Ishikawa (cell line): ENCODE results near the gene SMARCB1.

Source experiments
- CEBPB ChIP-seq: IDR thresholded peaks from 2 replicates; pipeline ENCODE4 v1.6.1; 2012
- CREB1 ChIP-seq: IDR thresholded peaks from 2 replicates; pipeline ENCODE4 v1.6.1; 2012; ENCODE audit warnings: low read depth
- EGR1 ChIP-seq: IDR thresholded peaks from 2 replicates; pipeline ENCODE4 v1.6.1; 2012
- EP300 ChIP-seq: IDR thresholded peaks from 2 replicates; pipeline ENCODE4 v1.6.1; 2012; ENCODE audit warnings: borderline replicate concordance
- FOXM1 ChIP-seq: IDR thresholded peaks from 2 replicates; pipeline ENCODE4 v1.6.1; 2012; ENCODE audit warnings: low read depth, borderline replicate concordance
- NFIC ChIP-seq: IDR thresholded peaks from 2 replicates; pipeline ENCODE4 v1.6.1; 2012
- RAD21 ChIP-seq: IDR thresholded peaks from 2 replicates; pipeline ENCODE4 v1.6.1; 2012; ENCODE audit warnings: low read depth
- TAF1 ChIP-seq: IDR thresholded peaks from 2 replicates; pipeline ENCODE4 v1.6.1; 2012; ENCODE audit warnings: low read depth, mild to moderate bottlenecking
- TCF12 ChIP-seq: IDR thresholded peaks from 2 replicates; pipeline ENCODE4 v1.6.1; 2012; ENCODE audit warnings: low read depth
- TEAD4 ChIP-seq: IDR thresholded peaks from 2 replicates; pipeline ENCODE4 v1.6.1; 2012
- YY1 ChIP-seq: IDR thresholded peaks from 2 replicates; pipeline ENCODE4 v1.6.1; 2012; ENCODE audit warnings: low read depth
- ZBTB7A ChIP-seq: IDR thresholded peaks from 2 replicates; pipeline ENCODE4 v1.6.1; 2012; ENCODE audit warnings: low read depth
- TF ChIP-seq, protein P1 (sequence below): IDR thresholded peaks from 2 replicates; pipeline ENCODE4 v1.6.1; 2012
- TF ChIP-seq, protein P2 (sequence below): IDR thresholded peaks from 2 replicates; pipeline ENCODE4 v1.6.1; 2012; ENCODE audit warnings: low read depth, mild to moderate bottlenecking
- TF ChIP-seq, protein P3 (sequence below): IDR thresholded peaks from 2 replicates; pipeline ENCODE4 v1.6.1; 2012

Gene SMARCB1

DNA sequence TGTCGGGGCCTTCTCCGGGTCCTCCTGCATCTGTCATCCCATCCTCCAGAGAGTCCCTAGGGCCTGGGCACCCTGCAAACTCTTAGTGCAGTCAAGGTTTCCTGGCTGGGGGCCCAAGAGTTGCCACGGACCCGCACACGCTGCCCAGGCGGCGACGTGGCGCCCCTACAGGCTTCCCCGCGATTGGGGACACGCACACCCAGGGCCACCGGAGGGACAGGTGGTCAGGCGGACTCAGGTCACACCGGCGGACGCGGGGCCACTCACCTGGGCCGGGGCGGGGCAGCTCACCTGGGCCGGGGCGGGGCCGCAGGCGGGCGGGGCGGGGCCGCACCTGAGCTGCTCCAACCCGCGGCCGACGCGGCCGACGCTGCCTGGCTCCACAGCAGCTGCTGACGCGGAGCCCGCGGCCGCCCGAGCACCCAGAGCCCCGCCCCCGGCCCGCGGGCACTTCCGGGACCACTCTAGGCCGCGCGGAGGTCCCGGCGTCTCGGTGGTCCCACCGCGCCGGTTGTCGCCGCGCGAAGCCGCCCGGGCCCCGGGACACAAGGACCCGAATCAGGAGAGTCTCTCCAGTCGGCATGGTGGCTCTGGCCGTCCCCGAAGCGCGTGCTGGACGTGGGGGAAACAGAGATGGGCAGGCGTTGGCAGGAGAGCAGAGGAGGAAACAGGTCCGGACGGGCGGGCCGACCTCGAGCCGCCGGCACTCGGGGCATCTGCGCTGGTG, 35.9 kb upstream of the SMARCB1 start, which contains the start of gene ZNF70:
Gene ZNF70, minus strand, starts transcription at position 399 of the 727 bp plus-strand sequence. CDS start 5,972 bp downstream, outside the sequence.
- peak; percentile 49; the same call in 1 of the 2 replicates for TF ChIP-seq ZBTB7A
- TF ChIP-seq TCF12, result peak; percentile 13; the same call in 1 of the 2 replicates
- TF ChIP-seq TAF1, result no peak; the same call in none of the 2 replicates
- TF ChIP-seq, protein P1, sequence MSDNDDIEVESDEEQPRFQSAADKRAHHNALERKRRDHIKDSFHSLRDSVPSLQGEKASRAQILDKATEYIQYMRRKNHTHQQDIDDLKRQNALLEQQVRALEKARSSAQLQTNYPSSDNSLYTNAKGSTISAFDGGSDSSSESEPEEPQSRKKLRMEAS, result peak; percentile 39; the same call in 1 of the 2 replicates
- TF ChIP-seq, protein P2, sequence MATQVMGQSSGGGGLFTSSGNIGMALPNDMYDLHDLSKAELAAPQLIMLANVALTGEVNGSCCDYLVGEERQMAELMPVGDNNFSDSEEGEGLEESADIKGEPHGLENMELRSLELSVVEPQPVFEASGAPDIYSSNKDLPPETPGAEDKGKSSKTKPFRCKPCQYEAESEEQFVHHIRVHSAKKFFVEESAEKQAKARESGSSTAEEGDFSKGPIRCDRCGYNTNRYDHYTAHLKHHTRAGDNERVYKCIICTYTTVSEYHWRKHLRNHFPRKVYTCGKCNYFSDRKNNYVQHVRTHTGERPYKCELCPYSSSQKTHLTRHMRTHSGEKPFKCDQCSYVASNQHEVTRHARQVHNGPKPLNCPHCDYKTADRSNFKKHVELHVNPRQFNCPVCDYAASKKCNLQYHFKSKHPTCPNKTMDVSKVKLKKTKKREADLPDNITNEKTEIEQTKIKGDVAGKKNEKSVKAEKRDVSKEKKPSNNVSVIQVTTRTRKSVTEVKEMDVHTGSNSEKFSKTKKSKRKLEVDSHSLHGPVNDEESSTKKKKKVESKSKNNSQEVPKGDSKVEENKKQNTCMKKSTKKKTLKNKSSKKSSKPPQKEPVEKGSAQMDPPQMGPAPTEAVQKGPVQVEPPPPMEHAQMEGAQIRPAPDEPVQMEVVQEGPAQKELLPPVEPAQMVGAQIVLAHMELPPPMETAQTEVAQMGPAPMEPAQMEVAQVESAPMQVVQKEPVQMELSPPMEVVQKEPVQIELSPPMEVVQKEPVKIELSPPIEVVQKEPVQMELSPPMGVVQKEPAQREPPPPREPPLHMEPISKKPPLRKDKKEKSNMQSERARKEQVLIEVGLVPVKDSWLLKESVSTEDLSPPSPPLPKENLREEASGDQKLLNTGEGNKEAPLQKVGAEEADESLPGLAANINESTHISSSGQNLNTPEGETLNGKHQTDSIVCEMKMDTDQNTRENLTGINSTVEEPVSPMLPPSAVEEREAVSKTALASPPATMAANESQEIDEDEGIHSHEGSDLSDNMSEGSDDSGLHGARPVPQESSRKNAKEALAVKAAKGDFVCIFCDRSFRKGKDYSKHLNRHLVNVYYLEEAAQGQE, result no peak
- TF ChIP-seq NFIC, result 0 out of 2 replicates have a peak, but pooled peaks have one; percentile 19

DNA sequence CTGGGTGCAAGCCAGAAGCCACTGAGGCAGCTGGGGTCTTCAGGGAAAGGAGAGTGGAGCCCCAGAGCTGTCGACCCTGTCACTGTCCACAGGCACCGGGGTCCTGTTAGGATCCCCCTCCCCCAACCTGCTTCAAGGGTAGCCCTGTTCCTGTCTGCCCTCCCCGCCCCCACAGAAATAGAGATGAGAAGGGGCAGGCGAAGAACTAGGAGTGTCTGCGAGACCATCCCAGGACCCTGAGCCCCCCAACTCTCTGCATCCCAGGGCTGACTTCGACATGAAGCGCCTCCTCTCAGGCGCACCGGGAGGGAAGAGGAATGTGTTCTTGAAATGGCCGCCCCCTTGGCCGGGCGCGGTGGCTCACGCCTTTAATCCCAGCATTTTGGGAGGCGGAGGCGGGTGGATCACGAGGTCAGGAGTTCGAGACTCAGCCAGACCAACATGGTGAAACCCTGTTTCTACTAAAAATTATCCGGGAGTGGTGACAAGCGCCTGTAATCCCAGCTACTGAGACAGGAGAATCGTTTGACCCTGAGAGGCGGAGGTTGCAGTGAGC, 35.2 kb upstream of the SMARCB1 start:
- TF ChIP-seq, protein P1, result no peak; the same call in 1 of the 2 replicates
- TF ChIP-seq RAD21, result no peak
- no peak for TF ChIP-seq NFIC
- TF ChIP-seq TAF1, result peak; percentile 19; the same call in 1 of the 2 replicates
- no peak for TF ChIP-seq TEAD4
- TF ChIP-seq EGR1, result no peak
- TF ChIP-seq, protein P2, result no peak
- no peak for TF ChIP-seq YY1
- TF ChIP-seq CEBPB, result no peak
- TF ChIP-seq, protein P3, sequence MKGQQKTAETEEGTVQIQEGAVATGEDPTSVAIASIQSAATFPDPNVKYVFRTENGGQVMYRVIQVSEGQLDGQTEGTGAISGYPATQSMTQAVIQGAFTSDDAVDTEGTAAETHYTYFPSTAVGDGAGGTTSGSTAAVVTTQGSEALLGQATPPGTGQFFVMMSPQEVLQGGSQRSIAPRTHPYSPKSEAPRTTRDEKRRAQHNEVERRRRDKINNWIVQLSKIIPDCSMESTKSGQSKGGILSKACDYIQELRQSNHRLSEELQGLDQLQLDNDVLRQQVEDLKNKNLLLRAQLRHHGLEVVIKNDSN, result no peak
- no peak for TF ChIP-seq TCF12
- TF ChIP-seq ZBTB7A, result no peak
- peak; percentile 29; the same call in 1 of the 2 replicates for TF ChIP-seq EP300
- TF ChIP-seq FOXM1, result no peak
- TF ChIP-seq CREB1, result no peak

DNA sequence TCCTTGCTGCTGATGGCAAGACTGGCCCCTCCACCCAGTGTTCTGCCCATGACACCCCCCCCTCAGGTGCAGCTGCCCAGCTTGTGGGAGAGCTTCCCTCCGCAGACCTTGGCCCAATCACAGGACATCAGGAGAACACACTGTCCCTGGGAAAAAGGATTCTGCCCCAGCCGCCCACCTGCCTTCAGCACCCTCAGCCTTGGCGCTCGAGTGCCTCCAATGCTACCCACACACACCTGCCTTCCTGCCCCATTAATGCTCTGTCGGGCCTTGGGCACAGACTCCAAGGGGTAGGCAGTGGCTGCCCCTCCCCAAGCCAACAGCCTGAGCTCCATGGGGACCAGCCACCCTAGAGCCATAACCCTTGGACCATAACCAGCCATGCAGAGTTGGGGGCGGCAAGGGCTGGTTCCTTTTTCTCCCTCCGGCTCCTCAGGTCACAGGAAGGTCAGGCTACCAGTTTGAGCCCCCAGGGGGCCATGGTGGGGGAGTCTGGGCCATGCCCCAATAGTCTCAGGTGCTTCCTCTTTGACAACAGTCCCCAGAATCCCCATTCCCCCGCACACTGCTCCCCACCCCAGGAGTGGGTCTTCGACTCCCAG, 34.6 kb upstream of the SMARCB1 start:
- no peak for TF ChIP-seq FOXM1
- no peak for TF ChIP-seq EGR1
- TF ChIP-seq TAF1, result no peak
- no peak for TF ChIP-seq YY1
- TF ChIP-seq TEAD4, result no peak
- TF ChIP-seq TCF12, result no peak
- TF ChIP-seq NFIC, result no peak
- TF ChIP-seq RAD21, result no peak
- TF ChIP-seq EP300, result no peak

DNA sequence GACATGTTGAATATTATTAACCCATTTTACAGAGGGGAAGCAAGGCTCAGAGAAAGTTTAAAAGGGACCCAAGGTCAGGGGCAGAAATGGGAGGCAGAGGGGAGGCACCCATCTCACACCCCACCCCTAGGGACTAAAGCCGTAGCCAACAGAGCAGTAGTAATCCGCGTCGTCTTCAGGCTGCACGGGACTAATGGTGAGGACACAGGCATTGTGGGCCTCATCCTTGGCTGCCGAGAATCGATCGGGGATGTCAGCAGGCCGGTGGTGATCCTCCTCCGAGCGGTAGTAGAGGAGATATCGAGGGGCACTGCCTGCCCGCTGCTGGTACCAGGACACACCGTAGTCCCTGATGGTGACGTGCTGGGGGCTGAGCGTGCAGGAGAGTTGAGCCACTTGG, 34.0 kb upstream of the SMARCB1 start:
- TF ChIP-seq TAF1 (no peak), CEBPB (no peak), RAD21 (no peak), ZBTB7A (no peak), CREB1 (no peak), TEAD4 (no peak), EP300 (no peak), EGR1 (no peak), FOXM1 (no peak), YY1 (no peak), NFIC (no peak), TCF12 (no peak)
- TF ChIP-seq, protein P1, result no peak
- TF ChIP-seq, protein P2, result no peak
- TF ChIP-seq, protein P3, result no peak
